HG03196 (cell line): ENCODE measurements around the gene NCOA3.
A peak's percentile ranks its signal among the peaks of the same experiment; 100 is the strongest.

ENCODE experiments used
- ATAC-seq: cut with Tn5 transposase; IDR thresholded peaks from one replicate; pipeline ENCODE4 v1.9.1; 2021; ENCODE audit not compliant: unreplicated experiment

The NCOA3 gene

GRCh38 chr20:47629907-47630306 is 128.2 kb downstream of the NCOA3 start:
- ATAC-seq: no peak

DNA sequence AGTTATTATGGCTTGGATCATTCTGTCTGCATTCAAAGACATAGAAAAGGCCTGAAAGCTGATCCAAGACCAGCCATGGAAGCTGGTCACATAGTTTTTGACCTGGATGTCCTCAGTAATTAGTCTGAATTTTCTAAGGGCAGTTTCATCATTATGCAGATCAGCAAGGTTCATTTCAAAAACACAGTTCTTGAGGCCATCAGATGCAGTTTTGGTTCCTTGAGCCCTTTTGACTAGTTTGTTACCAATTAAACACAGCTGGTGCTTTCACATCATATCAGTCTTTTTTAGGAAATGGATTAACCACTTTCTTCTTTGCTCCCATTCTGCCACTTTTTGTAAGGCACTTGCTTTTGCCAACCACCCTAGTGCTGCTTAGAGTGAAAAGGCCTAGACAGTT is 129.4 kb downstream of the NCOA3 start:
- no peak for ATAC-seq

DNA sequence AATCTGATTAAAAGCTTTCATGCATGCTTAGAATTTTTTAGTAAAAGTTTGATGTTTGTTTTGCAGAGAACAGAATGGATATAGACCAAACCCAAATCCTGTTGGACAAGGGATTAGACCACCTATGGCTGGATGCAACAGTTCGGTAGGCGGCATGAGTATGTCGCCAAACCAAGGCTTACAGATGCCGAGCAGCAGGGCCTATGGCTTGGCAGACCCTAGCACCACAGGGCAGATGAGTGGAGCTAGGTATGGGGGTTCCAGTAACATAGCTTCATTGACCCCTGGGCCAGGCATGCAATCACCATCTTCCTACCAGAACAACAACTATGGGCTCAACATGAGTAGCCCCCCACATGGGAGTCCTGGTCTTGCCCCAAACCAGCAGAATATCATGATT is 133.6 kb downstream of the NCOA3 start:
- ATAC-seq: no peak

DNA sequence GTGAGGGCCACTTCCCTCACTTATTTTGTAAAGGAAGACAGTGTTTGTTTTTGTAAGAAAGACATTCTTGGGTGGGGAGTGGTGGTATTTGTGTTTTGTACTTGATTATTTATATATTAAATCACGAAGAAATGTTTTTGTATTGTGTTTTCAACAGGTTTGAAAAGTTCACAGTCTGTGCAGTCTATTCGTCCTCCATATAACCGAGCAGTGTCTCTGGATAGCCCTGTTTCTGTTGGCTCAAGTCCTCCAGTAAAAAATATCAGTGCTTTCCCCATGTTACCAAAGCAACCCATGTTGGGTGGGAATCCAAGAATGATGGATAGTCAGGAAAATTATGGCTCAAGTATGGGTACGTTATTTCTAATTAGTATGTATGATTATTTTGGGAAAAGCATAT is 137.2 kb downstream of the NCOA3 start:
- ATAC-seq: no peak

DNA sequence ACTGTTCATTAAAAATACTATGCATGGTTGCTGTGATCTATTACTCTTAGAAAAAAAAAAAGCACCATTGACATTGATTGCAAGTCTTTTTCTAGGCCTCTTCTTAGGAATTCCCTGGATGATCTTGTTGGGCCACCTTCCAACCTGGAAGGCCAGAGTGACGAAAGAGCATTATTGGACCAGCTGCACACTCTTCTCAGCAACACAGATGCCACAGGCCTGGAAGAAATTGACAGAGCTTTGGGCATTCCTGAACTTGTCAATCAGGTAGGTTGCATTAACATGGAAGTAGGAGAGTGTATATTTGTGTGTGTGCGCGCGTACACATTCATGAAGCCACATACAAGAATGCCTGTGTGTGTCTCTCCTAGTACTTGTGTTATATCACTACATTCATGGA is 140.4 kb downstream of the NCOA3 start:
- no peak for ATAC-seq

GRCh38 chr20:47642624-47643023 is 140.9 kb downstream of the NCOA3 start:
- ATAC-seq: no peak

GRCh38 chr20:47645632-47646031 is 143.9 kb downstream of the NCOA3 start:
- no peak for ATAC-seq

GRCh38 chr20:47647994-47648393 is 146.3 kb downstream of the NCOA3 start:
- no peak for ATAC-seq

- ATAC-seq: no peak
Measured at GRCh38 chr20:47648943-47649342, 147.3 kb downstream of the NCOA3 start.

DNA sequence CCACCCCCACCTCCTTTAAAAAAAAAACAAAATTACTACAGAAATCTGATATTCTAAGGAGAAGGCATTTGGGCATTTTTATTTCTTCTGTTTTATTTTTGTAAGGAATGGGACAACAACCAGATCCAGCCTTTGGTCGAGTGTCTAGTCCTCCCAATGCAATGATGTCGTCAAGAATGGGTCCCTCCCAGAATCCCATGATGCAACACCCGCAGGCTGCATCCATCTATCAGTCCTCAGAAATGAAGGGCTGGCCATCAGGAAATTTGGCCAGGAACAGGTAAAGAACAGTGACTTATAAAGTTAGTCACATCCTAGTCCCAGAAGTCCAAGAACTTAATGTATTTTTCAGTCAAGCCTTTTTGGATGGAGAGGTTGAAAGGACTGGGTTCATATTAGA is 150.6 kb downstream of the NCOA3 start:
- no peak for ATAC-seq

- no peak for ATAC-seq
Measured at GRCh38 chr20:47652794-47653193, 151.1 kb downstream of the NCOA3 start.

DNA sequence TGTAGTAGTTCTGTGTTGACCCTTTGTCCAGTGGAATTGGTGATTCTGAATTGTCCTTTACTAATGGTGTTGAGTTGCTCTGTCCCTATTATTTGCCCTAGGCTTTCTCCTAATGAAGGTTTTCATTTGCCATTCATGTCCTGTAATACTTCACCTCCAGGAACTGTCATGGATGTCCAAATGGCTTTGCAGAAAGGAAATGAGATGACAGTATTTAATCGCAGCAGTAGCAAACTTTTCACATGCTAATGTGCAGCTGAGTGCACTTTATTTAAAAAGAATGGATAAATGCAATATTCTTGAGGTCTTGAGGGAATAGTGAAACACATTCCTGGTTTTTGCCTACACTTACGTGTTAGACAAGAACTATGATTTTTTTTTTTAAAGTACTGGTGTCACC is 152.2 kb downstream of the NCOA3 start:
- ATAC-seq: no peak

DNA sequence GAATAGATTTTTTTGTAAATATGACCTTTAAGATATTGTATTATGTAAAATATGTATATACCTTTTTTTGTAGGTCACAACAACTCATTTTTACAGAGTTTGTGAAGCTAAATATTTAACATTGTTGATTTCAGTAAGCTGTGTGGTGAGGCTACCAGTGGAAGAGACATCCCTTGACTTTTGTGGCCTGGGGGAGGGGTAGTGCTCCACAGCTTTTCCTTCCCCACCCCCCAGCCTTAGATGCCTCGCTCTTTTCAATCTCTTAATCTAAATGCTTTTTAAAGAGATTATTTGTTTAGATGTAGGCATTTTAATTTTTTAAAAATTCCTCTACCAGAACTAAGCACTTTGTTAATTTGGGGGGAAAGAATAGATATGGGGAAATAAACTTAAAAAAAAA is 152.7 kb downstream of the NCOA3 start:
- no peak for ATAC-seq

DNA sequence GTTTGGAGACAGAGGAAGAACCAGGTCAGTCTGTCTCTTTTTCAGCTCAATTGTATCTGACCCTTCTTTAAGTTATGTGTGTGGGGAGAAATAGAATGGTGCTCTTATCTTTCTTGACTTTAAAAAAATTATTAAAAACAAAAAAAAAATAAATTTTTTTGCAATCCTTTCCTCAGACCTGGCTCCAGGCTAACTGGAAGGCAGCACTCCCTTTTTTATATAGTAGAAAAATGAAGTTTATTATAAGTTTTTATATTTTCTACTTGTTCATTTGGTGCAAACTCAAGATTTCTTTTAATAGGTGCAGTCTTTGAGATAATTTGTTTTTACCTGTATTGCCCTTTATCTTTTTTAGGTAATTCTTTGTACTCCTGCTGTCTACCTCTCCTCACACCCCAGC is 153.9 kb downstream of the NCOA3 start:
- no peak for ATAC-seq

DNA sequence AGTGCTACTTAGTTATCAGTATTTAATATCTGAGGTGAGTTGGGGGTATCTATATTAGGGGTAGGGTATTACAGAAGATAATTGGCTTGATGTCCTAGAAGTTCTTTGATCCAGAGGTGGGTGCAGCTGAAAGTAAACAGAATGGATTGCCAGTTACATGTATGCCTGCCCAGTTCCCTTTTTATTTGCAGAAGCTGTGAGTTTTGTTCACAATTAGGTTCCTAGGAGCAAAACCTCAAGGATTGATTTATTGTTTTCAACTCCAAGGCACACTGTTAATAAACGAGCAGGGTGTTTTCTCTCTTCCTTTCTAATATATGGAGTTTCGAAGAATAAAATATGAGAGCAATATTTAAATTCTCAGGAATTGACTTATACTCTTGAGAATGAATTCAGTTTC is 154.6 kb downstream of the NCOA3 start:
- ATAC-seq: no peak

- ATAC-seq: no peak
Measured at GRCh38 chr20:47659904-47660601, 158.4 kb downstream of the NCOA3 start.

- ATAC-seq: no peak
Measured at GRCh38 chr20:47660602-47660905, 158.9 kb downstream of the NCOA3 start.

- ATAC-seq: no peak
Measured at GRCh38 chr20:47660983-47661700, 159.5 kb downstream of the NCOA3 start.

DNA sequence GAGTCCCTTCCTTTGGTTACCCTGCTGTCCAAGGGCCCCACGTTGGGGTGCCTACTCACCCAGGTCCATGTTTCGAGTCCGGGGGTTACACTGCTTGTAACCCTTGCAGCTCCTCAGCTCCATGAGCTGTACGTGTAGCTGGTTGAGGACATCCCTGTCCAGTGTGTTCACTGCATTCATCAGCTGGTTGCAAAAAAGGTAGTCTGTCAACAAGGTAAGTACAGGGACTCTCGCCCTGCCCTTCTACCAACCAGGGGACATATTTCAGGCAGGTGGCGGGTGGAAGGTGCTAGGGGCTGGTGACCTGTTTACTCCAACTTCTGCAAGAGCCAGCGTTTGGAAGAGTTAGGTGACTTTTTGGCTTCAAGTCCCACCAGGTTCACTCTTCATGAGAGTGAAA is 160.0 kb downstream of the NCOA3 start:
- no peak for ATAC-seq

DNA sequence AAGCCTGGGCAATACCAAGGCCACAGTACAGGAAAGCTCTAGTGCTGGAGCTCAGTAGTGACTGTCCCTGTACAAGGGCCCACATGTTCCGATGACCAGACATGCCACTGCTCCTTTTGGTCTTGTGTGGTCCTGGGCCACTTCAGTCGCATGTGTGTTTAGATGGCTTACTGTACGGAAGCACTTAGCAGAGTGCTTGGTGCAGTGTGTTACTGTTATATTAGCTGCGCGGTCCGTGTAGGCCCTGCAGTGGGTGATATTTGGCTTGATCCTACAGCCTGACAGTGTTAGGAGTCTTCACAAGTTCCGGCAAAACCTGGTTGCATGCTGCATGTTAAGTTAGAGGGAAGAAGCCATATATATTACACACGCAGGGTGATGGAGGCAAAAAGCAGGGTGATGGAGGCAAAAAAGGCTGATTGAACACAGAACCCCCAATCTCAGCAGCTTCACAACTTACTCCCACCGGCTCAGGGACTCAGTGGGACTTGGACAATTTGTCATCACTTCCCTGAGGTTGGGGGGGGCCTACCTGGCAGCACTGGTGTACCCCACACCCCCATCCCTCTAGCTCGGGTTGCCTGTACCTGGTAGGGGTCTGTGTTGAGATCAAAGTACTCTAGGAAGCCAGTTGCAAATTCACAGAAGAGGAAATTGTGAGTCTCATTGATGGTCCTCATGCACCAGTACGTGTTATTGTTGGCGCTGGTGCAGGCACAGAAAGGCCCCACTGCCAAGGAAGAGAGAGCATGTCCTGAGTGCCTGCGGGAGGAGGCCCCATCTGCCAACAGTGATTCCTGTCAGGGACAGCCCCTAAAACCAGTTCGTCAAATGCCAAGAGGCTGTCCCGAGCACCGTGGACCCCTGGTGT is 161.0 kb downstream of the NCOA3 start:
- no peak for ATAC-seq

DNA sequence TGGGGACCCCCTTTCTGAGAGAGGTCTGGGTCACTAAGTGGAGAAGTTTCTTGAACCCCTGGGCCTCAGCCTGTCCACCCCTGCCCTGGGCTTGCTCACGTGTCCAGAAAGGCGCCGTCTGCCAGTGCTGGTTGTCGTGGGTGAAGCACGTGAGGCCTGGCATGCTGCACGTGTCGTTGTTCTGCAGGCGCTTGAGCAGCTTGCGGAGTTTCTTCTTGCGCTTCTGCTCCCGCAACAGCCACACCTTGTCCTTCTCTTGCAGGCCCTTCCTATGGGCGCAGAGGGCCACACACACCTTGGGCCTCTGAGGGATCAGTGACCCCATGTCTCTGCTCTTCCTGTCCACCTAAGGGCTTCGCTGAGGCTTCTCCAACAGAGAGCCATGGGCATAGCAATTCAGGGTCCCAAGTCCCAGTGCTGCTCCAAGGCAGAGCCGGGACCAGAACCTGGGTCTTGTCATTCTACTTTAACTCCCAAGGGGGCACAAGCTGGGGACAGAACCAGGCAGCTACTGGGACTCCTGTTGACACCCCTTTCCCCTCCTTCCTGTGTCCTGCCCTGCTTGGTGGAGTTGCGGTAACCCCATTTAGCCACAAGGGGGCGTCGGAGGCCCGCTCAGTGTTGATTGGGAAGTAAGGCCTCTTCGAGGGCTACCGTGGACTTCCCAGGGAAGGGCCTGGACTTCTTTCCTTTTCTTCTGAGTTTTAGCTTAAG is 161.8 kb downstream of the NCOA3 start:
- ATAC-seq: peak; percentile 44
